ENCODE results near the gene NEUROD2.

NEUROD2 gene

DNA sequence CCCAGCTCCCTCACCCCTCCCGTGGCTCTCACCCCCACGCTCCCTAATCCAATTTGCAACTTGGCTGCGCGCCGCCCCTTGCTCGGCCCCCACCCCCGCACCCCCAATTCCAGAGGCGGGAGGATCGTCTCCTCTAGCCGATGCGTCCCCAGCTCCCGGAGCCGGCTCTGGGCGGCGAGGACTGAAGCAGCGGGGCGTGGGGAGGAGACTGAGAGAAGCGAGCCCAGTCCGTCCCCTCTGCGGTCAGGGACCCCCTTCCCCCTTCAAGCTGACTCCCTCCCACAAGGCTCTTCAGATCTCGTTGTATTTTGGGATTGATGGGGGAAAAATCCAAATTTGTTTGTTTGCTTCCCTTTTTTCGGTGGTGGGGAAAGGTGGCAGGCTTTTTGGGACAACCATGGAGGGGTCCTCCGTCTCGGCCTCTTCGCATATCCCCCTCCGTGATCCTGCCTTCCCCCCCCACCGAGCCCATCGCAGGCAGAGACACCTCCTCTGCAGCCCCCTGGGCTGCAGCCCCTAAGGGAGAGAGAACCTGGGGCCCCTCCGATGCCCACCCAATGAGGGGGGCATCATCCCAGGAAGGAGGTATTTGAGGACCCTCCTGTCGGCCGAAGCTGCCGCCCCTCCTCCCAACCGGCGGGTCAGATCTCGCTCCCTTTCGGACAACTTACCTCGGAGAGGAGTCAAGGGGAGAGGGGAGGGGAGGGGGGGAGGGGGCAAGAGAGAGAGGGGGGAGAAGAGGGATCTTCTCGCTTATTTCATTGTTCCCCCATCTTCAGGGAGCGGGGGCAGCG lies 466 bp downstream of the NEUROD2 start:
- Mint-ChIP-seq H3K27ac (no peak overlapping the region), H3K9me3 (no peaks in the 10 kb centered on the region), H3K4me3 (no peak overlapping the region), H3K27me3 (peaks cover 99% of the 10 kb centered on the region), H3K4me1 (peaks cover 20% of the 10 kb centered on the region), H3K36me3 (no peaks in the 10 kb centered on the region)
- DNase-seq = no peak
- CTCF ChIA-PET = interaction anchor here (1.0 kb wide), 1 partner anchor 60 kb away, joined by 3 read pairs; no protein-coding TSS in a partner anchor

GRCh38 chr17:39606434-39607056 lies 1.2 kb downstream of the NEUROD2 start:
- Mint-ChIP-seq H3K4me3 (no peak overlapping the region), H3K4me1 (peaks cover 20% of the 10 kb centered on the region), H3K27ac (peak overlapping the region; percentile 37), H3K27me3 (peaks cover 99% of the 10 kb centered on the region), H3K36me3 (no peaks in the 10 kb centered on the region), H3K9me3 (no peaks in the 10 kb centered on the region)
- CTCF ChIA-PET = interaction anchor here (0.6 to 1.0 kb wide), 2 partner anchors 59 to 453 kb away, joined by 3 read pairs; no protein-coding TSS in a partner anchor
- DNase-seq = no peak

DNA sequence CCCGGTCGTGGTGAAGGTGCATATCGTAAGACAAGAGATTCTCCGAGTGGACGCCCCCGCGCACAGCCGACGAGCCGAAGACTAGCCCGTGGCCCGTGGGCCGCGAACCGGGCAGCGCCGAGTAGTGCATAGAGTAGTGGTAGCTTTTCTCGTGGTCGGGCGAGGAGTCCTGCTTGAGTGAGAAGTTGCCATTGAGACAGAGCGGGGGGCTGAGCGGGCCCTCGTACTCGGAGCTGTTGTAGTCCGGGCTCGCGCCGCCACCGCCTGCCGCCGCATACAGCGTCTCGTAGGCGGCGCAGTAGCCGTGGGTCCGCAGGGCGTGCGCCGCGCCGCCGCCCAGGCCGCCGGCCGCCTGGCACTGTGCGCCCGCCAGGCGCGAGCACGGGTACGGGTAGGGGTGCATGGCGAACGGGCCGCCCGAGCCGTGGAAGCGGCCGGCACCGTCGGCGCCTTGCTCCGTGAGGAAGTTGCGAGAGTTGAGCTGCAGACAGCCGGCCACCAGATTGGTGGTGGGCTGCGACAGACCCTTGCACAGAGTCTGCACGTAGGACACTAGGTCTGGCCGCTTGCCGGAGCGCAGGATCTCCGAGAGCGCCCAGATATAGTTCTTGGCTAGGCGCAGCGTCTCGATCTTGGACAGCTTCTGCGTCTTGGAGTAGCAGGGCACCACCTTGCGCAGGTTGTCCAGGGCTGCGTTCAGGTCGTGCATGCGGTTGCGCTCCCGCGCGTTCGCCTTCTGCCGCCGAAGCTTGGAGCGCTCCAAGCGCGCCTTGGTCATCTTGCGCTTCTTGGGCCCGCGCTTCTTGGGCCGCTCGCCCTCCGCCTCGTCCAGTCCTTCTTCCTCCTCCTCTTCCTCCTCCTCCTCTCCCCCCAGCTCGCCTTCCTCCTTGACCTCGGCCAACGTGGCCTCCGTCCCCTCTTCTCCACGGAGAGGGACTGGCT lies 2.0 kb downstream of the NEUROD2 start:
- H3K4me3 Mint-ChIP-seq = no peak overlapping the region
- no peak overlapping the region for H3K27ac Mint-ChIP-seq
- CTCF ChIA-PET = interaction anchor here (0.6 kb wide), 1 partner anchor 452 kb away, joined by 3 read pairs; no protein-coding TSS in a partner anchor
- peaks cover 20% of the 10 kb centered on the region for H3K4me1 Mint-ChIP-seq
- no peaks in the 10 kb centered on the region for H3K9me3 Mint-ChIP-seq
- no peak for DNase-seq
- H3K36me3 Mint-ChIP-seq = no peaks in the 10 kb centered on the region
- H3K27me3 Mint-ChIP-seq = peaks cover 99% of the 10 kb centered on the region

DNA sequence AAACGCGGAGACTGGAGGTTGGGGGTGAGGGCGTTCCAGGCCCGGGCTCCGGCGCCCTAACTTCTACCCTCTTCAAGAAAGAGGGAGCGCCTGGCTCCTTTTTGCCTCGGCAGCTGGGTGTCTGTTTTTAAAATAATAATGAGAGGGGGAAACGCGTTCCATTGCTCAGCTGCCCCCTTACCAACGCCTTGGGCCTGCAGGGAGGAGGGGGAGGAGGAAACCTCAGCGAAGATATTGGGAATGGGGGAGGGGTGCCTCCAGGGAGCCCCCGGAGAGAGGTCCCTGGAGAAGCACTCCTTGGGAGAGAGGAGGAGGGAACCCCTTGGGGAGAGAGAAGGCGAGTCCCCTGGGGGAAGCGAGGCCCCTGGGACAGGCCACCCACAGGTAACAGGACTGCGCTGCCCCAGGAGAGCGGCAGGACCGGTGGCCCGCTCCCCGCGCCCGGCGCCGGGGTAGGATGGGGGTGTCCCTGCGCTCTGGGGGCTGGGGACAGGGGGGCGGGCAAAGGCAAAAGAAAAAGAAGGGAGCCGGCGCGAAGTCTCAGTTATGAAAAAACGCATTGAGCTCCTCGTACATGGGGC lies 2.7 kb downstream of the NEUROD2 start:
- Mint-ChIP-seq H3K4me3 (no peak overlapping the region), H3K27ac (peak overlapping the region; percentile 24), H3K9me3 (no peaks in the 10 kb centered on the region), H3K4me1 (peaks cover 20% of the 10 kb centered on the region), H3K36me3 (no peaks in the 10 kb centered on the region), H3K27me3 (peaks cover 100% of the 10 kb centered on the region)
- CTCF ChIA-PET = no interaction called here
- DNase-seq = no peak

DNA sequence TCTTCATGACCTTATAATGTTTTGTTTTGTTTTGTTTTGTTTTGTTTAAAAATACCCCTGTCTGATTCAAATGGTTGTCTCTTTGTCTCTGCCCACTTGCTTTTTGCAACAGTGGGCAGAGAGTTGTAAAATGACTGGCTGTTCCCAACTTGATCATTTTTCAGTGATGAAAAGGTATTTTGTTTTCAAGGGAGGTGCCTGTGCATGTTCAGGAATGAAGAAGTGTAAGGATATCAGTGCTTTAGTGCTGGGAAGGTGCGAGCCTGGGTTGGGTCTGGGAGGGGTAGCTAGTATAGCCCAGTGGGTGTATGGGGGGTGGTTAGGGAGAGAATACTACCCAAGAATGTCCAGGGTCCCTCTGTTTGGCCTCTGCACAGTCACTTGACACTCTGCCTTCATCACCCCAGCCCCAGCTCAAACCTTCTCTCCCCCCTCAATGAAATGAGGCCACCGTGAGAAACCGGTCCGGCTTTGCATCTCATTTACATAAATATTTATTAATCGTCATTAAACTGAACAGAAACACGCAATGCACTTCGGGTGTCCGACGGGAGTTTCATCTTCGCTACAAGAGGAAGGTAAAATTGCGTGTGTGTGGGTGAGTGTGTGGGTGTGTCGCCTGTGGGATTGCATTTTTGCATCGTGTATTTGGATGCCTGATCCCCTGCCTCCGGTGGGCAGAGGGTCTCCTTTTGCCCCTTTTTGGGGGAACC lies 4.3 kb downstream of the NEUROD2 start:
- Mint-ChIP-seq H3K27ac (no peak overlapping the region), H3K4me1 (peaks cover 22% of the 10 kb centered on the region), H3K9me3 (no peaks in the 10 kb centered on the region), H3K36me3 (no peaks in the 10 kb centered on the region), H3K27me3 (peaks cover 100% of the 10 kb centered on the region), H3K4me3 (no peak overlapping the region)
- DNase-seq = no peak
- CTCF ChIA-PET = interaction anchor here (1.0 to 1.3 kb wide), 2 partner anchors 17 to 19 kb away, joined by 3 to 4 read pairs; no protein-coding TSS in a partner anchor

DNA sequence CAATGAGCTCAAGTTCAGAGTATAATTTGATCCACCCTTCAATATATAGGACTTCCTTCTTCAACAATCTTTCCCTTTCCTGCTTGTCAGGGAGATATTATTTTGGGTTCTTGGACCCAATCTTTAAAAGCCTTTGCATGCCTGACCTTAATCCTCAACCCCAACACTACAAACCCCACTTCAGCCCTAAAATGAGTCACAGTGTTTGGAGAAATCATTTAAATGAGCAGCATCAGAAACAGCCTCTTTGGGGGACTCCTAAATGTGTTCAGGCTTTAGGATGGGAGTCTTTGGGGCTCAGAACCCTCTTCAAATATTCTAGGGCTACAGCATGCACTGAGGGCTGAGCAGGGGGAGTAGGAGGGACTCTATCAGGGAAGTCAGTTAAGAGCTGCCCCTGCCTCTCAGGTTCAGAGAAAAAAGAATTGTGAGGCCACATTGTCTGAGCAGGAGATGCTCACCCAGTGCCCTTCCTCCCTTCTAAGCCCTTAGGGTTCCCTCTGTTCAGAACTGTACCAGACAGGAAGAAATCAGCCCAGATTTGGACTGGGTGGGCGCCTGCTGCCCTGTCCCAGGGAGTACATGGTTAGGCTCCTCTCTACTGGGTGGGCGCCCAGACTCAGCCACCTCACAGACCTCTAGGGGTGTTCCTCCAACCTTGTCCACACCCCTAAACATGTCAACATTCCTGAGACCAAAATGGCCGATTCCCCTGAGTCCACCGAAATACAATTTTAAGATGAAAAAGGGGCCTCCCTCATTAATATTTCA lies 5.0 kb downstream of the NEUROD2 start:
- no peak for DNase-seq
- H3K4me3 Mint-ChIP-seq = no peak overlapping the region
- H3K27me3 Mint-ChIP-seq = peaks cover 100% of the 10 kb centered on the region
- no peaks in the 10 kb centered on the region for H3K36me3 Mint-ChIP-seq
- peaks cover 25% of the 10 kb centered on the region for H3K4me1 Mint-ChIP-seq
- no peak overlapping the region for H3K27ac Mint-ChIP-seq
- no peaks in the 10 kb centered on the region for H3K9me3 Mint-ChIP-seq
- CTCF ChIA-PET = interaction anchor here (0.9 to 1.3 kb wide), 2 partner anchors 18 to 20 kb away, joined by 3 to 4 read pairs; no protein-coding TSS in a partner anchor

- Mint-ChIP-seq H3K27ac (no peak overlapping the region), H3K36me3 (no peaks in the 10 kb centered on the region), H3K4me3 (no peak overlapping the region), H3K27me3 (peaks cover 100% of the 10 kb centered on the region), H3K9me3 (no peaks in the 10 kb centered on the region), H3K4me1 (peaks cover 23% of the 10 kb centered on the region)
- CTCF ChIA-PET = interaction anchor here (0.9 kb wide), 1 partner anchor 19 kb away, joined by 3 read pairs; no protein-coding TSS in a partner anchor
- DNase-seq = no peak
Measured at GRCh38 chr17:39601758-39602532, 5.8 kb downstream of the NEUROD2 start.

DNA sequence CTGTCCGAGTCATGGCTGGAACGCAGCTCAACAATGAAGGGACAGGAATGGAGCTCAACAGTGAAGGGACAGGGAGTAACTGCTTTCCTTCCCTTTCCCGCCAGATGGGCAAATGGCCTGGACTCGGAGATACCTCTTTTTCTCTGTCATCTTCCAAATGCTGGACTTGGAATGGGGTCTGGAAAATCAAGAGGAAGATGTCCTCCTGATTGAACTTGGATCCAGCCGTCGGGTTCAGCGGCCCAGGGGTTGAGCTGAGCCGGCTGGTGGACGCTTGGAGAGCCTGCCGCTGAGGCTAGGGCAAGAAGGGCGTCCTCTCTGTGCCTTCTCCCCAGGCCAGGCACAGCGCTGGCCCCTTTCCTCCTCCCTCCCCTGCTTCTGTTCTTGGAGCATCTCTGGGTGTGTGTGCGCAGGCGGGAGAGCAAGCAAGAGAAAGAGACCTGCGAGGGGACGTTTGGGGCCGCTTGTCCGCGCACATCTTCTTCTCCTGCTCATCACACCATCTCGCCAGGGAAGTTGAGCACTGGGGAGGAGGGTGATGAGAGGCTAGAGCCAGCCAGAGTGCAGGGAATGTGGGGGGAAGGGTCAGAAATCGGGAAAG lies 6.6 kb downstream of the NEUROD2 start:
- Mint-ChIP-seq H3K36me3 (no peaks in the 10 kb centered on the region), H3K4me3 (no peak overlapping the region), H3K27ac (peak overlapping the region; percentile 16), H3K27me3 (peaks cover 100% of the 10 kb centered on the region), H3K4me1 (peaks cover 24% of the 10 kb centered on the region), H3K9me3 (no peaks in the 10 kb centered on the region)
- DNase-seq = no peak
- CTCF ChIA-PET = interaction anchor here (1.0 to 1.1 kb wide), 2 partner anchors 21 to 23 kb away, joined by 3 to 7 read pairs; no protein-coding TSS in a partner anchor

GRCh38 chr17:39600288-39600996 lies 7.3 kb downstream of the NEUROD2 start:
- Mint-ChIP-seq H3K4me1 (peaks cover 22% of the 10 kb centered on the region), H3K27me3 (peaks cover 100% of the 10 kb centered on the region), H3K27ac (no peak overlapping the region), H3K4me3 (no peak overlapping the region), H3K36me3 (no peaks in the 10 kb centered on the region), H3K9me3 (no peaks in the 10 kb centered on the region)
- CTCF ChIA-PET = interaction anchor here (1.0 to 1.1 kb wide), 2 partner anchors 21 to 24 kb away, joined by 3 to 7 read pairs; no protein-coding TSS in a partner anchor
- DNase-seq = no peak

- Mint-ChIP-seq H3K36me3 (no peaks in the 10 kb centered on the region), H3K27me3 (peaks cover 100% of the 10 kb centered on the region), H3K4me1 (peaks cover 18% of the 10 kb centered on the region), H3K4me3 (no peak overlapping the region), H3K27ac (no peak overlapping the region), H3K9me3 (no peaks in the 10 kb centered on the region)
- CTCF ChIA-PET = no interaction called here
- DNase-seq = no peak
Measured at GRCh38 chr17:39599665-39600231, 8.0 kb downstream of the NEUROD2 start.
